ENCODE results near the gene CA12. TPM values are rescaled to one million over a fixed set of nuclear protein-coding genes. Genes with fewer than 3 reads are reported as not detected.

Gene CA12
- total and polyA plus RNA-seq, 11 donors, result 0.04 to 5.2 (median 0.25) TPM; not detected in 3

GRCh38 chr15:63319065-63319464 is 62.6 kb downstream of the CA12 start:
- TF ChIP-seq POLR2A (IDR thresholded peaks at IDR 0.05), result no peak
- no peak for TF ChIP-seq CTCF (IDR thresholded peaks at IDR 0.05)
- intact Hi-C loops (cut with DNase I), result no loop called here
- H3K9me3 ChIP-seq, result no peaks in the 10 kb centered on the region
- H3K36me3 ChIP-seq, result no peaks in the 10 kb centered on the region
- H3K4me1 ChIP-seq, result peaks cover 0 to 5% (median 0%) of the 10 kb centered on the region in 12 donors
- no peaks in the 10 kb centered on the region for H3K27me3 ChIP-seq
- DNase-seq (no peak), ATAC-seq (no peak)
- H3K27ac ChIP-seq, result no peak overlapping the region
- H3K4me3 ChIP-seq, result no peak overlapping the region
- WGBS, 4 donors, result 95 to 97% (median 96%) methylated on average over 3 of the region's 3 CpGs

- WGBS, 4 donors, result 94 to 100% (median 97%) methylated on average over 4 of the region's 4 CpGs
- TF ChIP-seq CTCF (IDR thresholded peaks at IDR 0.05), result no peak
- no peak for TF ChIP-seq POLR2A (IDR thresholded peaks at IDR 0.05)
- no peak overlapping the region for H3K4me3 ChIP-seq
- DNase-seq (no peak), ATAC-seq (no peak)
- no peak overlapping the region for H3K27ac ChIP-seq
- H3K4me1 ChIP-seq, result peaks cover 0 to 5% (median 0%) of the 10 kb centered on the region in 12 donors
- H3K9me3 ChIP-seq, result no peaks in the 10 kb centered on the region
- no peaks in the 10 kb centered on the region for H3K36me3 ChIP-seq
- H3K27me3 ChIP-seq, result no peaks in the 10 kb centered on the region
- intact Hi-C loops (cut with DNase I), result no loop called here
Observed at GRCh38 chr15:63318344-63318743, 63.3 kb downstream of the CA12 start.

GRCh38 chr15:63314409-63314808 is 67.2 kb downstream of the CA12 start:
- TF ChIP-seq CTCF (IDR thresholded peaks at IDR 0.05), result no peak
- Histone ChIP-seq H3K4me1 (no peaks in the 10 kb centered on the region), H3K27me3 (no peaks in the 10 kb centered on the region), H3K36me3 (no peaks in the 10 kb centered on the region), H3K27ac (no peak overlapping the region), H3K9me3 (no peaks in the 10 kb centered on the region), H3K4me3 (no peak overlapping the region)
- WGBS, 4 donors, result 64 to 76% (median 69%) methylated on average over 2 of the region's 2 CpGs
- intact Hi-C loops (cut with DNase I), result no loop called here
- ATAC-seq (no peak), DNase-seq (no peak)

GRCh38 chr15:63313825-63314224 is 67.8 kb downstream of the CA12 start:
- Histone ChIP-seq H3K4me3 (no peak overlapping the region), H3K27ac (no peak overlapping the region), H3K27me3 (no peaks in the 10 kb centered on the region), H3K36me3 (no peaks in the 10 kb centered on the region), H3K4me1 (peaks cover 0 to 4% (median 0%) of the 10 kb centered on the region in 12 donors), H3K9me3 (no peaks in the 10 kb centered on the region)
- ATAC-seq (no peak), DNase-seq (no peak)
- 85 to 98% (median 89%) methylated on average over 4 of the region's 4 CpGs for WGBS, 4 donors
- TF ChIP-seq CTCF (IDR thresholded peaks at IDR 0.05) (no peak), POLR2A (IDR thresholded peaks at IDR 0.05) (no peak)
- intact Hi-C loops (cut with DNase I), result no loop called here
